Peyer's patch (tissue), 4 donors: ENCODE data around the gene NKAPD1. TPM values are rescaled to one million over a fixed set of nuclear protein-coding genes. Genes with fewer than 3 reads are reported as not detected.
"Not testable (repeated sequence)": the region's sequence is repeated elsewhere in the genome, so short reads cannot be mapped to it uniquely, and the experiment has no call there.

Experiments
- DNase-seq, 3 donors: peaks; one replicate each; pipeline ENCODE4 v3.0.0-alpha.2; 2017 to 2019
- H3K27ac ChIP-seq, 4 donors: fragments of 200-600 bp; sonication (generic); one replicate each; pipeline ENCODE4 v1.5.1; 2016 to 2019
- H3K27me3 ChIP-seq, 2 donors: fragments of 200-600 bp; sonication (generic); one replicate each; pipeline ENCODE4 v1.5.1; 2019
- H3K36me3 ChIP-seq, 3 donors: fragments of 200-600 bp; sonication (generic); one replicate each; pipeline ENCODE4 v1.5.1; 2016 to 2019
- H3K4me1 ChIP-seq, 4 donors: fragments of 200-600 bp; sonication (generic); one replicate each; pipeline ENCODE4 v1.5.1; 2016 to 2019
- H3K4me3 ChIP-seq, 4 donors: fragments of 200-600 bp; sonication (generic); 1 replicate in 3 of 4; 2 replicates in 1 of 4; pipeline ENCODE4 v1.5.1; 2016 to 2019; ENCODE audit warnings: mild to moderate bottlenecking in 1 of 4
- H3K9me3 ChIP-seq, 4 donors: fragments of 200-600 bp; sonication (generic); one replicate each; pipeline ENCODE4 v1.5.1; 2016 to 2019; ENCODE audit warnings: mild to moderate bottlenecking in 1 of 4
- CTCF ChIP-seq, 6 experiments: fragments of 450-650 bp in 4 of 6; fragments of 200-600 bp in 2 of 6; sonication (generic) in 1 of 6; IDR thresholded peaks; one replicate each; pipeline ENCODE4 v1.5.1; 2017 to 2019; ENCODE audit warnings: antibody characterized with exemption in 6 of 6, mild to moderate bottlenecking in 3 of 6, moderate library complexity in 1 of 6
- POLR2A ChIP-seq, 2 donors: fragments of 450-650 bp; IDR thresholded peaks; one replicate each; pipeline ENCODE4 v1.5.1; 2017; ENCODE audit warnings: antibody characterized with exemption in 2 of 2, mild to moderate bottlenecking in 2 of 2, moderate library complexity in 2 of 2
- total RNA-seq, 4 donors: library from RNA; depleted of rRNA; stranded (reverse); fragments of >200 nt; gene quantifications; one replicate each; pipeline ENCODE4 v1.1.0, GENCODE V29; 2016

Gene NKAPD1
- total RNA-seq: 10 to 100 TPM; 10.1 to 28.1 (median 11.8) TPM

GRCh38 chr11:112073941-112074811 lies at the start of gene NKAPD1, which contains the start of gene PIH1D2:
TSS of gene NKAPD1 (plus strand) at chr11:112074299. CDS start at chr11:112075575, 1,276 bp downstream.
TSS of gene PIH1D2 (minus strand) at chr11:112074017. CDS start at chr11:112073174, 843 bp downstream.
- Histone ChIP-seq H3K4me3 (peak within 1 kb of the TSS; percentile 65 to 84 (median 70)), H3K4me1 (peaks cover 0 to 18% (median 7%) of the 10 kb centered on the region in 4 donors), H3K9me3 (no peaks in the 10 kb centered on the region), H3K27me3 (no peaks in the 10 kb centered on the region), H3K36me3 (peaks cover 0 to 32% (median 5%) of the 10 kb centered on the region in 3 donors), H3K27ac (peak within 1 kb of the TSS; percentile 70 to 88 (median 80))
- DNase-seq: peak; percentile 78 to 89 (median 78)
- TF ChIP-seq POLR2A (IDR thresholded peaks at IDR 0.05): no peak
- TF ChIP-seq CTCF (IDR thresholded peaks at IDR 0.05): peak in 2 of 6 experiments; percentile 13 to 19

GRCh38 chr11:112024773-112025678 lies 49.1 kb upstream of the NKAPD1 start, which contains the start of gene DLAT:
TSS of gene DLAT (plus strand) at chr11:112025408. CDS start at chr11:112025473, 65 bp downstream.
- peaks cover 0 to 28% (median 0%) of the 10 kb centered on the region in 3 donors for H3K36me3 ChIP-seq
- H3K4me3 ChIP-seq: peak within 1 kb of the TSS; percentile 61 to 70 (median 64)
- peaks cover 0 to 10% (median 0%) of the 10 kb centered on the region in 4 donors for H3K4me1 ChIP-seq
- DNase-seq: peak; percentile 86 to 95 (median 92)
- TF ChIP-seq CTCF (IDR thresholded peaks at IDR 0.05): no peak
- TF ChIP-seq POLR2A (IDR thresholded peaks at IDR 0.05): peak; percentile 59 to 63
- no peaks in the 10 kb centered on the region for H3K9me3 ChIP-seq
- H3K27ac ChIP-seq: peak within 1 kb of the TSS; percentile 85 to 91 (median 87)
- no peaks in the 10 kb centered on the region for H3K27me3 ChIP-seq

- TF ChIP-seq POLR2A (IDR thresholded peaks at IDR 0.05): no peak
- TF ChIP-seq CTCF (IDR thresholded peaks at IDR 0.05): no peak
- H3K36me3 ChIP-seq: peaks cover 0 to 29% (median 0%) of the 10 kb centered on the region in 3 donors
- no peaks in the 10 kb centered on the region for H3K9me3 ChIP-seq
- H3K4me3 ChIP-seq: peak overlapping the region; percentile 61 to 70 (median 64)
- H3K4me1 ChIP-seq: peaks cover 0 to 10% (median 0%) of the 10 kb centered on the region in 4 donors
- no peak for DNase-seq
- H3K27ac ChIP-seq: peak overlapping the region; percentile 85 to 91 (median 87)
- H3K27me3 ChIP-seq: no peaks in the 10 kb centered on the region
Measured at GRCh38 chr11:112025707-112026106, 48.4 kb upstream of the NKAPD1 start.

GRCh38 chr11:112026784-112027410 lies 47.2 kb upstream of the NKAPD1 start:
- not testable (repeated sequence) for H3K27me3 ChIP-seq, DNase-seq, H3K4me3 ChIP-seq, H3K9me3 ChIP-seq, H3K27ac ChIP-seq
- peaks cover 0 to 36% (median 0%) of the 10 kb centered on the region in 3 donors for H3K36me3 ChIP-seq
- H3K4me1 ChIP-seq: peaks cover 0 to 10% (median 0%) of the 10 kb centered on the region in 4 donors

- Histone ChIP-seq H3K36me3 (peaks cover 0 to 58% (median 0%) of the 10 kb centered on the region in 3 donors), H3K4me3 (no peak overlapping the region), H3K9me3 (no peaks in the 10 kb centered on the region)
Measured at GRCh38 chr11:112029460-112029859, 44.6 kb upstream of the NKAPD1 start.

More at GRCh38 chr11:112029460-112029859, 44.6 kb upstream of the NKAPD1 start:
- no peak for TF ChIP-seq CTCF (IDR thresholded peaks at IDR 0.05)
- no peak for TF ChIP-seq POLR2A (IDR thresholded peaks at IDR 0.05)
- Histone ChIP-seq H3K27ac (no peak overlapping the region), H3K4me1 (peaks cover 0 to under 1% (median 0%) of the 10 kb centered on the region in 4 donors), H3K27me3 (no peaks in the 10 kb centered on the region)
- no peak for DNase-seq
